HG02759 (cell line): Measurements from ENCODE around the gene GPR27.

Source experiments
- ATAC-seq: cut with Tn5 transposase; IDR thresholded peaks from one replicate; pipeline ENCODE4 v1.9.1; 2021; ENCODE audit warnings: mild to moderate bottlenecking, moderate library complexity; ENCODE audit not compliant: unreplicated experiment

GPR27 gene

DNA sequence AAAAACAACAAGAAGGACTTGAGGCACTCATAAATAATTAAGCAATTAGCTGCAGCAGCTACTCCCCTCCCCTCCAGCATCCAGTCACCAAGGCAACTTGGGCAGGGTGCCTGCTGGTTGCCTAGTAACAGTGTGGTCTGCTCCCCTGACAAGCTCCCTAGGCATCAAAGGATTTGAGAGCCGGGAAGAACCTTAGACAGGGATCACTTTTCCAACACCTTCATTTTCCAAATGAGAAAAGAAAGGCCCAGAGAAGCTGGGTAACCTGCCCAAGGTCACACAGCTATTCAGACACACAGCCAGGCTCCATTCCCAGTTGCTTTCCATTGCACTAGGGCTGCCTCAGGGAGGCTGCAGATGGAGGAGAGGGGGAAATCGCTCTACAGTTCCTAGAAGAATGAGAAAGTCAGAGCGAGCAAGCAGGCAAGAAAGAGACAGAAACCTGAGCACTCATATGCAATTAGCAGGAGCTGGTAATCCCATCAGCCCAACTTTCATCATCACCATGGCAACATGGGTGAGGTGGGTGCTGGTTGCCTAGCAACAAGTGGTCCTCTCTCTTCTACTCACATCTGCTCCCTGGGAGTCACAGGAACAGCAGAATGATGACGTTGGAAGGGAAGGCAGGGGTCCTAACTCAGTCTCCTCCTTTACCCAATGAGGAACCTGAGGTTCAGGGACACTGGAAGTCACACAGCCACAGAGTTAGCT is 24.9 kb upstream of the GPR27 start:
- no peak for ATAC-seq

DNA sequence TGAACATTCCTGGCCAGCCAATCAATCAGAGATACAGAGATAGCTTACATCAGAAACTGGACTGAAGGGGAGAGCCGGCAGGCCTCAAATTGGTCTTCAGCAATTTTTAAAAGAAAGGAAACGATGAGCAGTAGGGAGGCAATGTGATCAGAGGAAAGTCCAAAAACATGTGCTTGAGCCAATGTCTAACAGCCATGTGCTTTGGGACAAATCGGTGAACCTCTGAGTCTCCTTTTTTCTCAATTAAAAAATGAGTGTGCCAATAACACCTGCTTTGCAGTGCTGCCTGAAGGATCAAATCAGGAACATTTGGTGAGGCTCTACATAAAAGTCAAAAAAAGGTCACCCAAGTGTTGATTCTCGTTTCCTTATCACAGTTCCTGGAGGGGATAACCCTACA is 21.0 kb upstream of the GPR27 start:
- ATAC-seq = no peak

DNA sequence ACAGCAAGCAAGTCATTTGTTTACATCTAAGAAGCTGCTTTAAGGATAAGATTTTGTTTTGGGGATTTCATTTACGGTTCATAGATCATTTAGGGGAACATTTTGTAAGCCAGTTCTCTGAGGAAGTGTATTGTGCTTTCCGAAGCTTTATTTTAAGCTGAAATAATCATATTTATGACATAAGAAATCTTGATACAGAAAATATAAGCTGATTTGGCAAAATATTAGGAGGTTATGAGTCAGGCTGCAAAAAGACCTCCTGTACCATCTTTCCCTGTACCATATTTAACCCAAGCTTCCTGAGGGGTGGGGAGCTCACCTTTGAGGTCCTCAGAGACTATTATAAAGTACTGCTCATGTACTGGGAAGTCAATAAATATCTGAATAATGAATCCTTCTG is 20.3 kb upstream of the GPR27 start:
- ATAC-seq = no peak

DNA sequence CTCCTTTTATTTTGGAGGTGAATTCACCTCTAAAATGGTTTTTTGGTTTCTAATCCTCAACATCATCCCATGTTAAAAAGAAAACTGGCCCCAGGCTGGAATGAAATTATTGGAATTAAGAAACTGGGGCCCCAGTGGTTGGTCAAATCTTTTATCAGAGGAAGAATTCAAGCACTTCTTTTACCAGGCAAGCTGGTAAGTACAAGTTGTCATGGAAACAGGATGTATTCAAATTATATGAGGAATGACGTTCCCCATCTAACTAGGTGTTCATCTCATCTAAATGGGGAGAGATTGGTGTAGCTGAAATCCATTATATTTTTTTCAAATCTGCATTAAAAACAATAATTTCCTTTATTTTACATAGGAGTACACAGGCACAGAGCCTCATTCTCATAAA is 18.8 kb upstream of the GPR27 start:
- no peak for ATAC-seq

DNA sequence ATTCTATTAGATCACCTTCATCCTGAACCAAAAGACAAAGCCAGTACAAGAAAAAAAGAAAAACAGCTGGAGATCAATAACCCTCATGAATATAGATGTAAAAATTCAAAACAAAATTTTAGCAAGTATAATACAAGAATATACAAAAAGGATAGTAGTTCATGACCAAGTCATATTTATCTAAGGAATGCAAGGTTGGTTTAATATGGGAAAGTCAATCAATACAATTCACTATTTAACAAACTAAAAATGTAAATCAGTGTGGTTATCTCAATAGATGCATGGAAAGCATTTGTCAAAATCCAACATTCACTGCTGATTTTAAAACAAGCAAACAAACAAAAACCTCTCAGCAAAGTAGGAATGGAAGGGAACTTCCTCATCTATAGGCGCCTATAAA is 11.0 kb upstream of the GPR27 start:
- ATAC-seq = no peak

DNA sequence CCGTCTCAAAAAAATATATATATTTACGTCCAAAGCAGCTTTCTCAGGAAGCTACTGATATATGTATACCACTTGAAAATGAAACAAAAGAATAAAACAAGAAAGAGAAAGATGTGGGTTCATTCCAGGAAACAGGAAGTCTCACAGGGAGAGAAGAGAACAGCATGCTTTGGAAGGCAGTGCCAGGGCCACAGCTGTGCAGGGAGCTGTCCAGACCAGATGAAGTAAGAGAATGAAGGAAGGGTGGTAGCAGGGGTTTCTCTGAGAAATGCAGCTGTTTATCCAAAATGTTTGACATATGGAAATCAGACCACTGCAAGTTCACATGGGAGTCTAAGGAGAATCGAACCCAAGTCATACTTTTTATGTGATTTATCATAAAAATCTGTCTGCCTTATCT is 8.9 kb upstream of the GPR27 start:
- ATAC-seq = no peak

DNA sequence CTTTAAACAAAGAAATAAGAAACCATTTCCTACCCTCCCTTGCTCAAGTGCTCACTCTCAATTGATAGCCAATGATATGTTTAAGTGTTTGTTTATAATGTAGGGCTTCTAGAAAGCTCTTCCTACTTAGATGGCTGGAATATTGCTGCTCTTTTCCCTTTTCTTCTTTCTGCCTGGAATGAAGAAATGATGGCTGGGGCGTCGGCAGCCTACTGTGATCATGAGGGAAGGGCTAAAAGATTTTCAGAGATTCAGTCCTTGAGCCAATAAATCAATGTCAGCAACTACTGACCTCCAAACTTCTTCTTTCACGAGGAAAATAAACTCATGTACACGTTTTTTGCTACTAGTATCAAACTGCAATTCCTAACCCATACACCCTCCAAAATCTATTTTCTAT is 2.1 kb upstream of the GPR27 start:
- ATAC-seq = no peak

DNA sequence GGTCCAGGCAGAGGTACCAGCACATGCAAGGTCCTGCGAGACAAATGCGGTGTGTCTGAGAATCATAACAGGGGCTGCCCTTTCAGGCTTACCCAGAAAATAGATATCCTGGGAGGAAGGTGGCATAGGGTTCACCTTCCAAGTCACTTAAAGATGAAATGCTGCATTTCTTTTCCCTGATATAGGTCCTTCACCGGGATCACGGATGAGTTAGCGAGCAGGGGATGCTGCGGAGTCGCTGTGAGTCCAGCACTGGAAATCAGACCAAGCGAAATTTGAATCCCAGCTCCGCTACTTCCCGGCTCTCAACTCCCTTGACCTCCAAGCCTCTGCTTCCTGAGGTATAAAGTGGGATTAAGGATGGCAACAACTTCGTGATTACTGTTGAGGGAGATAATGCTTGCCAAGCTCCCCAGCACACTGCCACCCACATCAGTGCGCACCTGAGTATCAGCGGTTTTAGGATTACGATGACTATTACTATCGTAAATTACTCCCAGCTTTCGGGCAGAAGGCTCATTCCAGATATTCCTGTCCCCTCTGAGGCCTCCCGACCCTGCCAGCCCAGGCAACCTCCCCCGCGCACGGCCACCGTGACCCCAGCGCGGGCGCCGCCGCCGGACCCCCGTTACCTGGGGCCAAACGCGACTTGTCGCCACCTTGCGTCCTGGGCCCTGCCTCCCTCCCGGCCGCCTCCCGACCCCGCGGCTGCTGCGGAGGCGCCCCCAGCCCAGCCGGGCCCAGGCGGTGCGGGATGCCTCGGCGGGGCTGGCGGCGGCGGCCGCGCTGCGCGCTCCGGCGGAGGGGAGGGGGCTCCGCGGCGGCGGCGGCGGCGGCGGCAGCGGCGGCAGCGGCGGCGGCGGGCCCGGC is 589 bp upstream of the GPR27 start:
- no peak for ATAC-seq

DNA sequence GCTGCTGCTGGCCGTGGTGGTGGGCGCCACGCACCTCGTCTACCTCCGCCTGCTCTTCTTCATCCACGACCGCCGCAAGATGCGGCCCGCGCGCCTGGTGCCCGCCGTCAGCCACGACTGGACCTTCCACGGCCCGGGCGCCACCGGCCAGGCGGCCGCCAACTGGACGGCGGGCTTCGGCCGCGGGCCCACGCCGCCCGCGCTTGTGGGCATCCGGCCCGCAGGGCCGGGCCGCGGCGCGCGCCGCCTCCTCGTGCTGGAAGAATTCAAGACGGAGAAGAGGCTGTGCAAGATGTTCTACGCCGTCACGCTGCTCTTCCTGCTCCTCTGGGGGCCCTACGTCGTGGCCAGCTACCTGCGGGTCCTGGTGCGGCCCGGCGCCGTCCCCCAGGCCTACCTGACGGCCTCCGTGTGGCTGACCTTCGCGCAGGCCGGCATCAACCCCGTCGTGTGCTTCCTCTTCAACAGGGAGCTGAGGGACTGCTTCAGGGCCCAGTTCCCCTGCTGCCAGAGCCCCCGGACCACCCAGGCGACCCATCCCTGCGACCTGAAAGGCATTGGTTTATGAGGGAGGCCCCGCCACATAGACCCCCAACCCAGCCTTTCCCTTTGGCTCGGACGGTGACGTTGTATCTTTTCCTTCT is 1.1 kb downstream of the GPR27 start:
- ATAC-seq = no peak

DNA sequence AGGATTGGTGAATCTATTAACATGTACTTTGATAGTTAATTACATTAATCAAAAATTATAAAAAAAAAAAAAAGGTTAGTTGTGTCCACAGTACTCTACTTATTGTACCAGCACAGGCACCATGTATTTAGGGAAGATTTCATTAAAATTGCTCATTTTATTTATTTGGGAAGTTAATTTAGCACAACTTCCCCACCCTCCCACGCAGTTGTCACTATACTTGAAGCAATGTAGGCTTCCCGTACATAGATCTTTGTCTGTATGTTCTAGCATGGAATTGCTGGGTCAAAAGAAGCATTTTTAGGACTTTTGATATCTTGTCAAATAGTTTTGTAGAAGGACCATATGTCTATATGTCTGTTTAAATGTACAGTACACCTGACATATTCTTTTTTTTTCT is 4.4 kb downstream of the GPR27 start:
- no peak for ATAC-seq

DNA sequence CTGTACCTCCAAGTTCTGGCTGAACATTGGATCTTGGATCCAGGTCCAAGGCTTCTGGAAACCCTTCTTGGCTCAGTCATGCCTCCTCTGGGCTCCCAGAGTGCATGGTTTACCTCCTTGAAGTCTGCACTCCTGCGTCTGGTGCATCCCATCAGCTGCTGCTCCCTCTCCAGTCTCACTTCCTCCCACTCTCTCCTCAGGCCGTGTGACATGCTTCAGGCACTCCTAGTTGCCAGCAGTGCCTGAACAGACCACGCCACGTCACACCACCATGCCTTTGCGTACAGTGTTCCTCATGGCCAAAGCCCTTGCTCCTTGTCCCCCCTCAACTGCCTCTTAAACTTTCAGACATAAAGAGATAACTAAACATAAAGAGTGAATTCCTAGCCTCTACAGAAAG is 5.7 kb downstream of the GPR27 start:
- no peak for ATAC-seq

DNA sequence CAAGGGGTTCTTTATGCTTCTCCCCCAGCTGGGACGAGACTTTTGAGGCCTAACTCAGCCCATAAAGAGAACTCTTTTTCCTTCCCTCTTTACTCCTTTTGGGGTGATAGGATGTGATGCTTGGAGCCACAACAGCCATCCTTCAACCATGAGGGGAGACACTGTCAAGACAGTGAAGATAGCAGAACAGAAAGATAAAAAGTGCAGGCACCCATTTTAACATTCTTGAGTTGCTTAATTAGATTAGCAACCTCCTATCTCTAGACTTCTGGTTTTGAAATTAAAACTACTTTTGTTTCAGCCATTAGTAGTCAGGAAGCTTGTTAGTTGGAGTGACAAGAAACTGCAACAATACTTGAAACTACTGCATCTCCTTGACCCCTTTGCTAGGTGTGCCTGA is 6.5 kb downstream of the GPR27 start:
- ATAC-seq = no peak

DNA sequence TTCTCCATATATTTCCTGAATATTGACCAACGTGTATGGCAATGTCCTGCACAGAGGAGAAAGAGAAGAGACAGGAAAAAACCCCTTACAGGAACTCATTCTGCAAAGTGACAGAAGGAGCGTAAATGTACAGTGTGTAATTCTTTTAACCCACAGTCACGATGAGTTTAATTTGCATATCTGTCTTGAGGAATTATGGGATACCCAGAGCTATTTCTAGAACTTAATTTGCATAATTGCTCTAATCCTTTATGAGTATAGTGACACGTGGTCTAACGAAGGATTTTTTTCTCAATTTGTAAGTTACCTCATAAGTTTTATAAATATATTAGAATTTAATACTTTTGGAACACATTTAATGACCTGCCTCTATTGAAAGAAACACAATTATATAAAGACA is 9.8 kb downstream of the GPR27 start:
- ATAC-seq = no peak

DNA sequence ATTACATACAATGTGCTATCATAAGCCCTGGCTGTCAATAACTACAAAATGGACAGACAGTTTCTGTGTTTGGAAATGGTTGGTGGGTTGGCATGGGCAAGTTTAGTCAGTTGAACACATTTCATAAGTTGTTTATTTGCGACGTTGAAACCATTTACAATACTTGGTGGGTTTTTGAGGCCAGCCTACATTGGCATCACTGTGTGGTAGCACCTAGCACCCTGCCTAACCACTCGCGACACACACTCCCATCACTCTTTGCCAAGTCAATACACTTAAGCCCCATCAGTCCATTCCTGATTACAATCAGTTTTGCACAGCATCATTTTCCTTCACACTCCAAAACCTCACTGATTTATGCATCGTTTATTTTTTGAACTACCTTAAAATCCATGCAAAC is 17.5 kb downstream of the GPR27 start:
- ATAC-seq = no peak

DNA sequence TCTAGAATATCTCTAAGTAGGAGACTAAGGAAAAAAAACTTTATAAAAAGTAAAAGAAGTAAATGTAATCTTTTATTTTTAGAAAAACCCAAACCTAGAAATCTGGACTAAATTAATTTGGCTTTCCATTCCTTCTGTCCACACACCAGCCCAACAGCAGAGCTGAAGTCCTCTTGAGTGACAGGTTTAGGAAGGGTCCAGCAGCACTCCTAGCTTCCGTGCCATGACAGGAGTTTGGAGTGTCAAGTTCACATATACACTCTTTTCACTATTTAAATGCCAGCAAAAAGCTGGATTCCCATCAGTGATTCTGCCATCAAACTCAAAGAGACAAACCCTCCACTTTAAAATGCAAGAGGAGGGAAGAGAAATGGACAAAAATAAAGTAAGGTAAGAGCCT is 18.2 kb downstream of the GPR27 start:
- ATAC-seq = no peak

DNA sequence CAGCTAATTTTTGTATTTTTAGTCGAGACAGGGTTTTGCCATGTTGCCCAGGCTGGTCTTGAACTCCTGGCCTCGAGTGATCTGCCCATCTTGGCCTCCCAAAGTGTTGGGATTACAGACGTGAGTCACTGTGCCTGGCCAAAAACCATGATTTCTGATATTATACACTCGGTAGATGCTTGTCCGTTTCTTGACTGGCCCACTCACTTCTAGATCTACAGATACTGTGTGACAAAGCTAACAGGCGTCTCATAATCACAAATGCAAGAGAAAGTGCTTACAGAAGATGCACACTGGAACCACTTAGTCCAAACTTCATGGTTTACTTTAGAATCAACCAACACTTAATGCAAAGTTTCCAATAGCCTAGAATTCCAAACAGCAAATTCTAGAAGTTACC is 22.9 kb downstream of the GPR27 start:
- no peak for ATAC-seq

DNA sequence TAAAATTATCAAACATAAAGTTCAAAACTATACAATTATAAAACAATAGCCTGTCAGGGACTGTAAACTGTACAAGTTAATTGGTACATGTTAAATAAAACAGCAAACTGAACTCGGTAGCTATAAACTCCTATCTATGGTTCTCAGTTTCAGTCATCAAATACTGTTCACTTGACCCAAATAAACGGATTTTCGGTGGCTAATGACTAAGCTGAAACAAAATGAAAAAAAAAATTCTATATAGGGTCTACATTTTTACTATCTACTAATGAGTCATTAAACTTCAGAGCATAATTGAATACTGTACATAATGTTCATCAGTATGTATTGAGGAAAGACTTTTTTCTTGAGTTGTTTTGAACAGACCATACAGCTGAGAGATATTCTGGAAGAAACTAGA is 24.7 kb downstream of the GPR27 start:
- no peak for ATAC-seq

DNA sequence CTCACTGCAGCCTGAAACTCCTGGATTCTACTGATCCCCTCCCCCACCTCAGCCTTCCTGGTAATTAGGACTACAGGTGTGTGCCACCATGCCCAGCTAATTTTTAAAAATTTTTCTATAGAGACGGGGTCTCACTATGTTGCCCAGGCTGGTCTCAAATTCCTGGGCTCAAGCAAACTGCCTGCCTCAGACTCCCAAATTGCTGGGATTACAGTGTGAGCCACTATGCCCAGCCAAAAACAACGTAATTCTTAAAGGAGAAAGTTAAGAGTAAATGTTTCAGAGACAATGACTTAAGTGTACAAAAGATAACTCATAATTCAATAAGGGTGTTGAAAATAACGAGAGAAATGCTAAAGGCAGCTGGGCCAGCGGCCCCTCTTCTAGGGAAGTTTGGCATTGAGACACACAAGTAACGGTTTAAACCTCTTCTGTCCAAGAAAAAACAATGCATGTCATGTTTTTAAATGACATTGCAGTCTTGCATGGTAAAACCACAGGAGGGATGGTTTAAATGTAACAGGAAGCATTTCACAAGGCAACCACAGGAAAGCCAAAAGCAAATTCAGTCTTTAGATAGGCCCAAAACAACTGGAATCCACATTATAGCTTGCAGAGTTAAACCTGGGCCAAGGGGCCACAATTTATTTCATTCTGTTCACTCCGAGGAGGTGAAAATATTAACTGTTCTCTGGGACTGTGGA is 26.2 kb downstream of the GPR27 start:
- no peak for ATAC-seq

DNA sequence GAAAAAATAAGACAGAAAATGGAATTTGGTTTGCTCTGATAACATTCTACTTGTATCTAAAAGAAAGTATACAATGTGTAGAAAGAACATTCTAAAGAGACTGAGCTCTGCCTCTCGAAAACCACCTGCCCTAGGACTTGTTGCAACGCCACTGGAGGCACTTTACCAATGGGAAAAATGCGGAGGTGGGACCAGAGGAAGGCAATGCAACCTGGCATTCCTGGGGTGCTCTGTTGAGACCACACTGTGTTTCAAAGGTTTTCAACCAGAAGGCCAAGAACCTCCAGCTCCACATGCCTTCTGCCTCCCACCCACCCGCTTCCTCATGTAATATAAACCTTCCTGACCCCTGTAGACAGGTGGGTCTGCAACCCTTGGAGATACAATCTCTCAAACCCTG is 26.8 kb downstream of the GPR27 start:
- ATAC-seq = no peak

DNA sequence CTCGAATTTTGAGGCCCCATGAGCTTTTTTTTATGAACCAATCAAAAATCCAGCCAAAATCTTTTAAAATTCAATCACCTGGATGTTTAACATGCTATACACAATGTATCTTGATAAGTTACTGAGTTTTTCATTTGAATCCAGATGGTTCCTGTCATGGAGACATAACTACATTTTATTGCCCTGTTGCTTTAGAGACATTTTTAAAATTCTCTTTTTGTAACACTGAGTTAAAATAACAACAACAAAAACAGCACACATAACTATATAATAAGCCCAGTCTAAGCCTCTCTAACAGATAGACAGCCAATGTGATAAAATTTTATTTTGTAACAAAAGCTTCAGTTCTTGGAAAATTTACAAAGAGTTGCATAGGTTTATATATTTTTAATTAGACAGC is 29.5 kb downstream of the GPR27 start:
- ATAC-seq = no peak

DNA sequence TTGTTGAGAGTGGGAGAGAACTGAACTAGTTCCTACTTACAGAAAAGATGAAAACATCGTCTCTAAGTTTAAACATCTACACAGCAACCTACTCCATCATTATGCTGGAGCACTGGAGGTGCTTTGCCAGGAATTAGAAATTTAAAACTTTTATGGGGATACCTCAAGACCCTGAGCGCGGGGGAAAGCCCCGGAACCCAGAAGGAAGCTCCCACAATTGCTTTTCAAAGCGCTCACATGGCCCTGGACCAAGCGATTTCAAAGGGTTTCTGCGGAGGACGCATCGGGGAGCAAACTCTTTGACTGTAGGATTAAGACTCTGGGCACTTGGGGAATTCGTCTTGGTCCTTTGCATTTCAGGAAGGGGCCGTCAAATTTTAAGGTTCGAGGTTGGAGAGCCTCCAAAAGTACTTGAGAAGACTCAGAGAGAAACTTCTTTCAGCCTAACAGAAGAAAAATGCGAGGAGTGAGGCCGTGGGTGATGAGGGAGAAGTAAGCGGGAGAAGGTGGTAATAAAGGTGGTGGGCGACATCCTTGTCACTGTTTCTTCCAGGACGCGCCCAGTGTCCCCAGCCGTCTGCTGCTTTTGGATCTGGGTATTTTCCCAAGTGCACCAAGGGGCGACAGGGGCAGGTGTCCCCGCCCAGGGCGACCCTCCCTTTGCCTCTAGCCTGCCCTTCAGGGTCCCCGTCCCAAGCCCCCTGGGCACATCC is 30.7 kb downstream of the GPR27 start:
- no peak for ATAC-seq
